Measurements from ENCODE around the gene ADAMTSL1. TPM values are rescaled to one million over a fixed set of nuclear protein-coding genes. Genes with fewer than 3 reads are reported as not detected.

ADAMTSL1 gene
- total and polyA plus RNA-seq, 4 donors, result 0.31 to 3.4 (median 1.9) TPM

DNA sequence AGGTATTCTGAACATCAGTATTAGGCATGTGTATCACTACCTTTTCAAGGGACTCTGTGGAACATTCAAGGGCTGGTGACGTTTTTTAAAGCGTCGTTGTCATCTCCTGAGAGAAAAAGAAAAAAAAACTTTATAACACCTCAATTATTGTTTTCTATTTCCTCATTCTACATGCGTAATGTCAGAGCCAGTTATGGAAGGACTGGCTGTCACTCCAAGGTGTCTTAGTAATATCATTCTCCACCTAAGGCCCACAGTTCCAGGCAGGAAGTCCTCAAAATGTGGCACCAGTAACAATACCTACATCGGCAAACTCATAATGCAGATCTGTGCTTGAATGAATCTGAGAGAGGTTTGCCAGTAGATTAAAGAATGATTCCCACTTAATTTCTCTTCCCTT, 348.9 kb downstream of the ADAMTSL1 start:
- DNase-seq (ENCODE audit: low spot score), result no peak
- Histone ChIP-seq H3K27me3 (ENCODE audit: control insufficient read depth in 4 of 4, insufficient read depth in 4 of 4, low read length in 3 of 4) (no peaks in the 10 kb centered on the region), H3K4me1 (ENCODE audit: control insufficient read depth in 4 of 4, insufficient read depth in 4 of 4, low read length in 3 of 4) (peaks cover 0 to 9% (median 5%) of the 10 kb centered on the region in 4 donors)

GRCh38 chr9:18824095-18824666, 350.2 kb downstream of the ADAMTSL1 start:
- no peak overlapping the region for H3K4me3 ChIP-seq (ENCODE audit: low read depth in 1 of 3, low read length in 3 of 3)
- 49% methylated on average over 4 of the region's 4 CpGs for WGBS
- TF ChIP-seq EGR1 (IDR thresholded peaks at IDR 0.05; ENCODE audit: low read depth in 2 of 2), result no peak
- no peak for TF ChIP-seq YY1 (IDR thresholded peaks at IDR 0.05)
- no peak for TF ChIP-seq FOXA2 (IDR thresholded peaks at IDR 0.05)
- no peak for TF ChIP-seq RXRA (IDR thresholded peaks at IDR 0.05)
- peak; percentile 80 for TF ChIP-seq HNF4G (IDR thresholded peaks at IDR 0.05)
- no peak for TF ChIP-seq JUND (IDR thresholded peaks at IDR 0.05)
- no peak for TF ChIP-seq MAX (IDR thresholded peaks at IDR 0.05)
- no peak for TF ChIP-seq NR2F2 (IDR thresholded peaks at IDR 0.05)
- TF ChIP-seq FOXA1 (IDR thresholded peaks at IDR 0.05), result no peak
- TF ChIP-seq, protein P1, sequence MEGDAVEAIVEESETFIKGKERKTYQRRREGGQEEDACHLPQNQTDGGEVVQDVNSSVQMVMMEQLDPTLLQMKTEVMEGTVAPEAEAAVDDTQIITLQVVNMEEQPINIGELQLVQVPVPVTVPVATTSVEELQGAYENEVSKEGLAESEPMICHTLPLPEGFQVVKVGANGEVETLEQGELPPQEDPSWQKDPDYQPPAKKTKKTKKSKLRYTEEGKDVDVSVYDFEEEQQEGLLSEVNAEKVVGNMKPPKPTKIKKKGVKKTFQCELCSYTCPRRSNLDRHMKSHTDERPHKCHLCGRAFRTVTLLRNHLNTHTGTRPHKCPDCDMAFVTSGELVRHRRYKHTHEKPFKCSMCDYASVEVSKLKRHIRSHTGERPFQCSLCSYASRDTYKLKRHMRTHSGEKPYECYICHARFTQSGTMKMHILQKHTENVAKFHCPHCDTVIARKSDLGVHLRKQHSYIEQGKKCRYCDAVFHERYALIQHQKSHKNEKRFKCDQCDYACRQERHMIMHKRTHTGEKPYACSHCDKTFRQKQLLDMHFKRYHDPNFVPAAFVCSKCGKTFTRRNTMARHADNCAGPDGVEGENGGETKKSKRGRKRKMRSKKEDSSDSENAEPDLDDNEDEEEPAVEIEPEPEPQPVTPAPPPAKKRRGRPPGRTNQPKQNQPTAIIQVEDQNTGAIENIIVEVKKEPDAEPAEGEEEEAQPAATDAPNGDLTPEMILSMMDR (IDR thresholded peaks at IDR 0.05; ENCODE audit: low read depth, low read length, missing input control), result peak; percentile 56
- TF ChIP-seq ZBTB33 (IDR thresholded peaks at IDR 0.05), result no peak
- TF ChIP-seq TAF1 (conservative IDR thresholded peaks at IDR 0.05), result no peak
- peak; percentile 14 for TF ChIP-seq SP1 (IDR thresholded peaks at IDR 0.05)
- no peak for TF ChIP-seq GABPA (IDR thresholded peaks at IDR 0.05 in 1 of 2, conservative IDR thresholded peaks at IDR 0.05 in 1 of 2)
- TF ChIP-seq, protein P2, sequence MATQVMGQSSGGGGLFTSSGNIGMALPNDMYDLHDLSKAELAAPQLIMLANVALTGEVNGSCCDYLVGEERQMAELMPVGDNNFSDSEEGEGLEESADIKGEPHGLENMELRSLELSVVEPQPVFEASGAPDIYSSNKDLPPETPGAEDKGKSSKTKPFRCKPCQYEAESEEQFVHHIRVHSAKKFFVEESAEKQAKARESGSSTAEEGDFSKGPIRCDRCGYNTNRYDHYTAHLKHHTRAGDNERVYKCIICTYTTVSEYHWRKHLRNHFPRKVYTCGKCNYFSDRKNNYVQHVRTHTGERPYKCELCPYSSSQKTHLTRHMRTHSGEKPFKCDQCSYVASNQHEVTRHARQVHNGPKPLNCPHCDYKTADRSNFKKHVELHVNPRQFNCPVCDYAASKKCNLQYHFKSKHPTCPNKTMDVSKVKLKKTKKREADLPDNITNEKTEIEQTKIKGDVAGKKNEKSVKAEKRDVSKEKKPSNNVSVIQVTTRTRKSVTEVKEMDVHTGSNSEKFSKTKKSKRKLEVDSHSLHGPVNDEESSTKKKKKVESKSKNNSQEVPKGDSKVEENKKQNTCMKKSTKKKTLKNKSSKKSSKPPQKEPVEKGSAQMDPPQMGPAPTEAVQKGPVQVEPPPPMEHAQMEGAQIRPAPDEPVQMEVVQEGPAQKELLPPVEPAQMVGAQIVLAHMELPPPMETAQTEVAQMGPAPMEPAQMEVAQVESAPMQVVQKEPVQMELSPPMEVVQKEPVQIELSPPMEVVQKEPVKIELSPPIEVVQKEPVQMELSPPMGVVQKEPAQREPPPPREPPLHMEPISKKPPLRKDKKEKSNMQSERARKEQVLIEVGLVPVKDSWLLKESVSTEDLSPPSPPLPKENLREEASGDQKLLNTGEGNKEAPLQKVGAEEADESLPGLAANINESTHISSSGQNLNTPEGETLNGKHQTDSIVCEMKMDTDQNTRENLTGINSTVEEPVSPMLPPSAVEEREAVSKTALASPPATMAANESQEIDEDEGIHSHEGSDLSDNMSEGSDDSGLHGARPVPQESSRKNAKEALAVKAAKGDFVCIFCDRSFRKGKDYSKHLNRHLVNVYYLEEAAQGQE (IDR thresholded peaks at IDR 0.05), result no peak
- peak; percentile 85 for TF ChIP-seq RAD21 (IDR thresholded peaks at IDR 0.05)
- TF ChIP-seq, protein P3, sequence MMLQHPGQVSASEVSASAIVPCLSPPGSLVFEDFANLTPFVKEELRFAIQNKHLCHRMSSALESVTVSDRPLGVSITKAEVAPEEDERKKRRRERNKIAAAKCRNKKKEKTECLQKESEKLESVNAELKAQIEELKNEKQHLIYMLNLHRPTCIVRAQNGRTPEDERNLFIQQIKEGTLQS (IDR thresholded peaks at IDR 0.05), result no peak
- peak; percentile 92 to 94 for TF ChIP-seq HNF4A (conservative IDR thresholded peaks at IDR 0.05)

More for the DNA sequence above, 348.9 kb downstream of the ADAMTSL1 start:
- Histone ChIP-seq H3K9me3 (ENCODE audit: control insufficient read depth in 4 of 4, low read length in 3 of 4) (no peaks in the 10 kb centered on the region), H3K27ac (ENCODE audit: low read depth in 1 of 2, low read length in 2 of 2) (no peak overlapping the region), H3K4me3 (ENCODE audit: low read depth in 1 of 3, low read length in 3 of 3) (no peak overlapping the region), H3K9ac (ENCODE audit: low read depth in 1 of 2, low read length in 2 of 2) (no peak overlapping the region), H3K36me3 (ENCODE audit: control insufficient read depth in 4 of 4, insufficient read depth in 3 of 4, low read depth in 1 of 4, low read length in 3 of 4) (no peaks in the 10 kb centered on the region)
- TF ChIP-seq SP1 (IDR thresholded peaks at IDR 0.05) (no peak), YY1 (IDR thresholded peaks at IDR 0.05) (no peak), GABPA (IDR thresholded peaks at IDR 0.05 in 1 of 2, conservative IDR thresholded peaks at IDR 0.05 in 1 of 2) (no peak), MAX (IDR thresholded peaks at IDR 0.05) (no peak)
- WGBS, result 86% methylated on average over 5 of the region's 5 CpGs

More at GRCh38 chr9:18824095-18824666, 350.2 kb downstream of the ADAMTSL1 start:
- Histone ChIP-seq H3K9ac (ENCODE audit: low read depth in 1 of 2, low read length in 2 of 2) (no peak overlapping the region), H3K36me3 (ENCODE audit: control insufficient read depth in 4 of 4, insufficient read depth in 3 of 4, low read depth in 1 of 4, low read length in 3 of 4) (no peaks in the 10 kb centered on the region), H3K27ac (ENCODE audit: low read depth in 1 of 2, low read length in 2 of 2) (no peak overlapping the region), H3K27me3 (ENCODE audit: control insufficient read depth in 4 of 4, insufficient read depth in 4 of 4, low read length in 3 of 4) (no peaks in the 10 kb centered on the region), H3K9me3 (ENCODE audit: control insufficient read depth in 4 of 4, low read length in 3 of 4) (no peaks in the 10 kb centered on the region), H3K4me1 (ENCODE audit: control insufficient read depth in 4 of 4, insufficient read depth in 4 of 4, low read length in 3 of 4) (peaks cover 0 to 9% (median 5%) of the 10 kb centered on the region in 4 donors)
- no peak for DNase-seq (ENCODE audit: low spot score)
